ENCODE data around the gene SNRPD3.
A peak's percentile ranks its signal among the peaks of the same experiment; 100 is the strongest.
"Not testable (repeated sequence)": the region's sequence is repeated elsewhere in the genome, so short reads cannot be mapped to it uniquely, and the experiment has no call there.

Gene SNRPD3

DNA sequence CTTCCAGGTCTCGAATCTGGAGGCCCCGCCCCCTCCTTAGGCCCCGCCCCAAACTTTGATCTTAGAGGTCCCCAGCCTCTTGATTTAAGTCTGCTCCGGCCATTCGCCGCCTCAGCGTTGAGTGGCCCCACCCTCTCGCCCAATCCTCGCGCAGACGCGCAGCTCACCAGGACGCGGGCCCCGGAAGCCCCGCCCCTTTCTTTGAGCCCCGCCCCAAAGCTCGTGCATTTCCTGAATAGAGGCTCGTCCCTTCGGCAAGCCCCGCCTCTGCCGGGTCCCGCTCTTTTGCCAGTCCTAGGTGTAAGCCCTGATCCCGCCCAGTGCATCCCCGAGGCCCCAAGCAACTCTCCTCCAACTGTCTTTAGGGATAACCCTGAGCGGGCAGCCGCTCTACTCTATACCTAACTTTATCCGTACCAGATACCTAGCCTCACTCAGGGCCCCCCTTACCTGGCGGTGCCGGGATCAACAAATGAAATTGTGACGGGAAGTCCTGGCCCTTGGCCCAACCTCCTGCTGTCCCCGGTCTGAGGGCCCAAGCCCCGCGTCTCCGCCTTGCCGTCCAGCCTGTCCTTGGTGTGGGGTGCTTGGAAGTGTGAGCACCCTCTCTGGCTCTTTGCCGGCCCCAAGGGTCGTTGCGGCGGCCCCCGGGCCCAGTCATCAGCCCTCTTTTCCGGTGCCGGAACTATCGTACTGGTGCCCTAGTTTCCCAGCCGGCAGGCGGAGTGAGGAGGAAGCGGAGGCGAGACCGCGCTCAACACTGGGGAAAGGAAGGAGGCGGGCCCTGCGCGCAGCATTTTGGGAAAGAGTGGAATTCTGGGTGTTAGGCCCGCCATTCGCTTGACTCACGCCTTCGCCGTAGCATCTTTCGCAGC, at the start of gene SNRPD3:
Gene SNRPD3, plus strand, starts transcription at position 835 of the 875 bp plus-strand sequence. CDS start 1,676 bp downstream, outside the sequence.
- DNase-seq: peak; percentile 95

DNA sequence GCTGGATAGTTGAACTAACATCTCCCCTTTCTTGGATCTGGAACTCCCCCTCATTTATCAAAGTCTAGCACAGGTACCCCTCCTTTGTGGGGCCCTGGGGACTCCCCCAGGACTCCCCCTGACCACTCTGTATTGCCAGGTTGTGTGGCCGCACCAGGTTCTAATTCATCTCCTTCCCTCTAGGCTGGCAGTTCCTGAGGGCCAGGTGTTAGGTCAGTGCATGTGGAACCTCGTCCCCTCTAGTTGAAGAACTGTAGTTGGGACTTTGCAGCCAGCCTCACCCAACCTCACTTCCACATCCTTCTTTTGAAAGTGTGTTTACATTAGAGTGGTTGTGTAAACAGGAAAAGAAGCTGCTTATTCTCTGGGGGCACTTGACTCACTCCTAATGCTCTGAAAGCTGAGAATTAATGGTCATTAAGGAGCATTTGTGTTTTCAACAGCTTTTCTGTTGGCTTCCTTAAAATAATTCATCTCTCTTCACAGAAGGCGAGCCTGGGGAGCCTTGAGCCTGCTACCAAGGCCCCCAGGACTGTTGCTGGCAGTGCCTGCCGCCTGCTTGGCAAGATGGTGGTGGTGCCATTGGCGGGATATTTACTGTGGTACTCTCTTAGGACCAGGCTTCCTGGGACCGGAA, 48.9 kb upstream of the SNRPD3 start:
- DNase-seq: peak; percentile 89

DNA sequence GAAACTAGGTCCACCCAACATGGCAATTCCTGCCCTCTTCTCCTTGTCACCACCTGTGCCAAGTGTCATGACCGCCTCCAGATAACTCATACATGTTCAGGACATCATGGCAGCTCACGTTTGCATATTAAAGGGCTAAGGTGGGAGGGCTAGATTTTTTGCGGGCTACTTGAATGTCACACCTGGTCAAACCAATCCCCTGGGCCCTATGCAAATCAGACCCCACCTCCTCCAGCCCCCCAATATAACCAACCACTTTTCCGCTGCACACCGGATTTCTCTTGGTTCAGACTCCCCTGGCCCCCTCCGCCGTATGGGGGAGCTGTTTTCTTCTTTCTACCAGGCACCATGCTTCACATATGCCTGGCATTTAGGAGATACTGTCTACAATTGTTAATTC, 48.1 kb upstream of the SNRPD3 start:
- no peak for DNase-seq

DNA sequence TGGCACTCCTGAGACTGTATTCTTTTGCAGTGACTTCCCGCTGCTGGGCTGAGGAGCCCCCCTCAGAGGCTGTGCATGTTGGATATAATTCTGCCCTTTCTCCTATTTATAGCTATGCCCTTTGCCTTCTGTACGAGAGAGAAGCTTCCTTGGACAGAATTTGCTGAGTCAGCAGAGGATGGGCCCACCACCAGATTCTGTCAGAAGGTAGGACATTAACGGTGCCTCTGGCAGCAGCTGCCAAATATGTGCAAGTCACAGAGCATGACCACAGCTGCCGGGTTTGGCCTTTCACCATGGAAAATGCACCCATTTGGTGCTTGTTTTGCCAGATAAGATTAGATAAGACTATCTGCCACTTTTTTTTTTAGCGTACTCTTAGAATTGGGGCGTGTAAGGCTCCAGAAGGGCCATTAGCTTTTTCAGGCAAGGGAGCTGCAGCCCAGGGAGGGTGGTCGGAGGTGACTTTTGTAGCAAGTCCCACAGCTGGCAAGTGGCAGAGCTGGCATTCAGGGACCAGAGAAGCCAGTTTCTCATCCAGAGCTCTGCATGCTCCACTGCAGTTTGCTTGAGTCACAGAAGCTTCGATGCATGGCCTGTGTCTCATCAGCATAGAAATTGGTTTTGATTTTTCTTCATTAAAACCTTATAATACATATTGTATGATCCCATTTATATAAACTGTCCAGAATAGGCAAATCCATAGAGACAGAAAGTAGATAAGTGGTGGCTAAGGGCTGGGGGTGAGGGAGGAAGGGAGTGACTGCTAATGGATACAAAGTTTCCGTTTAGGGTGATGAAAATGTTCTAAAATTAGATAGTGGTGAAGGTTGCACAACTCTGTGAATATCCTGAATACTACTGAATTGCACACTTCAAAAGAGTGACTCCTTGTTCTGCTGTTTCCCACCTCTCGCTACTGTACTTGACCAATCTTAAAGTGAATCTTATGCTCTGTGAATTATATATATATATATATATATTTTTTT, 44.9 kb upstream of the SNRPD3 start:
- no peak for DNase-seq

DNA sequence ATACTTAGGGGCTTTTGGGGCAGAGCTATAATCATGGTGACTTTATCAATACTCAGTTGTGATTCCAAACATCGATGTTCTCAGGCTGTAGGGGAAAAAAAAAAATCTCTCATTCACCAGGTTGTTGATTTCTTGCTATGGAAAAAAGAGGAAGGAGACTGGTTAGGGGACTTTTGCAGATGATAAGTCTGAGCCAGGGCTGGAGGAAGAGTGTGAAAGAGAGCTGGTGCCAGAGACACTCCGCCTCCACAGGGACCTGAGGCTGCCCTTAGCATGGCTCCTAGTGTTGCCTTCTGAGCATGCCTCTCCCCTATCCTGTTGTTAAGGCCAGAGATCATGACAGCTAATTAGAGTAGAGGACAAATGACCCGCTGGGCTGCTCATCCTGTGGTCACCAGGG, 43.8 kb upstream of the SNRPD3 start:
- no peak for DNase-seq

DNA sequence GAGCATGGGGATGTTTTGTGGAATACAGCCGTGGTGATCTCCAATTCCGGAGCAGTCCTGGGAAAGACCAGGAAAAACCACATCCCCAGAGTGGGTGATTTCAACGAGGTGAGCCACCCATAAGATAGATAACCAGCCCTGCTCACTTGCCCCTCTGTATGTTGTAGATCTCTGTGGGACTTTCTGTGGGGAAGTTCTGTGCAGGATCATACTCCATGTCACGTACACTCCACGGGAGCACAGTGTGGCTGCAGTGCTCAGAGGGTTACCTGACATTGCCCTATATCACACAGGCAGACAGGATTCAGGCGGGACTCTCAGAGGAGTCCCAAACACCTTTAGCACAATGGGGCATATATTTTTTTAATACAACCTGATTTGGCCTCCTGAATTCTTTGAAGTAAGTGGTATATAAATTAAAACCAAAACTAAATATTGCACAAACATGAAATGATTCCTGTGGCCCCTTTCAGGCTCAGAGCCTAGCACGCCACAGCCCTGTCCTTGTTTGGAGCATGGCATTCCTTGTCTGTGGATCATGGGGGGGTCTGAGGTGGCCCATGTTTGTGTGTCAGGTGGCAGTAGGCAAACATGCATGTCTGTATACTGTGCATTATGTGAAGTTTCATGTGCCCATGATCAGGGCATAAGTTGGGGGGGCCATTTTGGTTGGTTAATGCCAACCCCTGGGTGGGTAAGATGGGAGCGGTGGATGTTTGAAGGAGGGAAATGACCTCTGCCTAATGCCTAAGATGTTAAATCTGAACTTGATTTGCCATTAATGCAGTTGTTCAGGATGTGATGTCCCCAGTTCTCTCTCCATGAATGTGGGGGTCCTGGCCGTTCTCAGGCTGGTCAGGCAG, 42.2 kb upstream of the SNRPD3 start:
- no peak for DNase-seq

DNA sequence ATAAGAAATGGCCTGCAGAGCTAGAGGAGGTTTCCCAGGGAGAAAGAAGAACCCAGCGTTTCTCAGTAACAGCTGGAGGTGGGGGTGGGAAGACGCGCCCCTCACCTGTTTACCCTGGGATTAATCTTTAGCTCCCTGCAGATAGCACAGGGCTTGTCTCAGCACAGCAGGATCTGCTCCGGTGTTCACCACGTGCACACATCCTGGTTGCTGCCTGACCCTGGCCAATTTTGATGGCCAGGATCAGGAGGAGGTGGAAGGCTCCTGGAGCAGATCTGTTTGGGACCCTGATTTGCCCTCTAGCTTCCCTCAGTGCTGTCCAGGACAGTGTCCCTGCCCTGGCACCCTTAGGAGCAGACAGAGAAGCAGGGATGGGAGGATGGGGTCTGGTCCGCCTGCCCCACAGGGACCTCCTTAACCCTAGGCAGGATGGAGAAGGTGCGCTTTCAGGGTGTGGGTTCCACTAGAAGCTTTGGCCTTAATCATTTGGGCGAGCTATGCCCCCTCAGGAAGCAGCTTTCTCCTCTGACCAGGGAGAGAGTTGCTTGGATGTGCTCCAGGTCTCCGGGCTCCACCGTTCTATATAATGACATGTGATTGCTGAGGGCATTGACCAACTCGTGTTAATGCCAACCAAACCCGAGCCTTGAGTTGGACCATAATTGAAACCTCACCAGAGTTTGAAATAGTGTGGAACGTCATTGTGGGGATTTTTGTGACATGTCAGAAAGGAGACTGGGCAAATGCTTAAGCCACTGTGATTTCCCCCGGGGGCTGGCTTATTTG, 41.4 kb upstream of the SNRPD3 start:
- no peak for DNase-seq

DNA sequence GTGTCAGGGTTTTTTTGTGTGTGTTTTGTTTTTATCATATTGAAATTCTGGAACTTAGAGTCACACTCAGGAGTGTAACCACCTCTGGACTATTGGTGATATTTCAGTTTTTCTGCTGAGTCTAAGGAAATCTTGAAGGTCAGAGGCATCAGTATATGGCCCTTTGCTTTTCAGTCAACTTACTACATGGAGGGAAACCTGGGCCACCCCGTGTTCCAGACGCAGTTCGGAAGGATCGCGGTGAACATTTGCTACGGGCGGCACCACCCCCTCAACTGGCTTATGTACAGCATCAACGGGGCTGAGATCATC, 40.8 kb upstream of the SNRPD3 start:
- no peak for DNase-seq

DNA sequence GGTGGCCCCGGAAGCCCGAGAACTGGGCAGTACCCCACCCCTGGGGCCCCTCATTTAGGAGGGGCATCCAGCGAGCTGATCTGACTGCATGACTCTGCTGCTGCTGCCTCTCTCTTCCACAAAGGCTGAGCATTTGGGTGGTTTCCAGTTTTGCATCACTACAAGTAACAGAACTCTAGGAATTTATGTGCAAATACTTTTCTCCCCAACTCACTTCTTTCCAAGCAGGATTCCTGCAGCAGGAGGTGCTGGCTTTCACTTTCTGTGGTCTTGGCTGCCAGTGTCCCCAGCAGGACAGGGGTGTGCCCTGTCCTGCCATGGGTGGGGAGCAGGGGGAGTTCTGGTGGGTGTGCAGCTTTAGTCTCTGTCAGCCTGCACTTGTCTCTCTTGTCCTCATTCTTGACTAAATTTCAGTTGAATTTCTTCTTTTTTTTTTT, 39.5 kb upstream of the SNRPD3 start:
- no peak for DNase-seq

DNA sequence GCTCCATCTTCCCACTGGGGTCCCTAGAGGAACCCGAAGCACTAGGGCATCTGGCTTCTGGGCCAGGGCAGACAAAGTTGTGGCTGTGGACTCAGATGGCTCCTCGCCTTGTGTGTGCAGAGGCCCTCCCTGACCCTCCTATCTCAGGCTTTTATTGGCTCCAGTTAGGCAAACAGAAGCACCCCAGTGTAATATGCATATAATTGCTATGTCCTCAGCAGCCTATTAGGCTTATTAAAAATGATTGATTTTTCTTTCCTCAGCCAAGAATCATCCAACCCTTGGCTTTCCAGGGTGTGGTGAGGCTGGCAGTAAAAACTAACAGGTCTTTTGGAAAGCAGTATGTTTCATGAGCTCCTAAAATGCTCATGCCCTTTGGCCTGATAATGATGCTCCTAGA, 38.4 kb upstream of the SNRPD3 start:
- DNase-seq: peak; percentile 43

DNA sequence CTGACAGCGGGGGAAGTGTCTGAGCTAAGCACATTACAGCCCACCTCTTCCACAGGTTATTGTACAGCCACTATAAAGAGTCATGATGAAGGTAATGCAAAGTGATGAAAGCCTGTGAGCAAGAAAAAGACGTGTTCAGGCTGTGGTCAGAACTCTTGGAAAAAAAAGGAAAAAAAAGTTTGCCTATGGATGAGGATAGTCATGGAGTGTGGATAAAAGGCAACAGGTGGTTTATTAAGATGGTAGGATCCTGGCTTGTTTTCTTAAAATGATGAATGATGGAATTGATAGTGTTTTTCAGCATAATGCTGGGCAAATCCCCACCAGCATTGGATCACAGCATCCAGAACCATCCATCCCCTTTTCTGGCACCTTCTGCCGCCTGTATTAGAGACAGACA, 37.6 kb upstream of the SNRPD3 start:
- no peak for DNase-seq

DNA sequence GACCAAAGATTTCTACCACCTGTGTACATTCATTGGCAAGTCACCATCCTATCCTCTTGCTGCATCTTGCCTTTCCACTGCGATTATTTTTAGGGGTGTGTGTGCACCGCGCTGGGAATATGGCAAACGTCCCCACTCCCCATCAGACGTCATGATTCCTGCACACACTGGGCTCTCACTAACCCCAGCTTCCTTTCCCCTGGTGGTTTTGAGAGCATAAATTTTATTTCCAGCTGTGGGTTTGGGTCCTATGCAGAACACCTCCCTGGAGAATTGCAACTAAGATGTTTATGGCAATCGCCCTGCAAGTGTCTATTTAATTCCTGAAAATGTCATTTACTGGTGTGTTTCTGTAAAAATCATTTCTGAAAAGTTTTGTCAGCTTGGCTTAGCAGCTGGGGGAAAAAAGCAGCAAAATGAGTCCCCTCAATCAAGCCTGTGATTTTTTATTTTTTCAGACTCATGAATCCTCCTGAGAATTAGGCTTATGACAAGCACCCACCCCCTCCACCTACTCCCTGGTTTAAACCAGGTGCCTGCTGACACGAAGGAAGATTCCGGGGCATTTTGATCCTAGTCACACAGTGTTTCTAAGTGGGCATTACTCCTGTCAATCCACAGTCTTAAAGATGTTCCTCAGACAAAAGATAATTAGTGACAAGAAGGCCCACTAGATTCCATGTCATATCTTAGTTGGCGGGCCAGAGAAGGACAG, 36.9 kb upstream of the SNRPD3 start:
- no peak for DNase-seq

DNA sequence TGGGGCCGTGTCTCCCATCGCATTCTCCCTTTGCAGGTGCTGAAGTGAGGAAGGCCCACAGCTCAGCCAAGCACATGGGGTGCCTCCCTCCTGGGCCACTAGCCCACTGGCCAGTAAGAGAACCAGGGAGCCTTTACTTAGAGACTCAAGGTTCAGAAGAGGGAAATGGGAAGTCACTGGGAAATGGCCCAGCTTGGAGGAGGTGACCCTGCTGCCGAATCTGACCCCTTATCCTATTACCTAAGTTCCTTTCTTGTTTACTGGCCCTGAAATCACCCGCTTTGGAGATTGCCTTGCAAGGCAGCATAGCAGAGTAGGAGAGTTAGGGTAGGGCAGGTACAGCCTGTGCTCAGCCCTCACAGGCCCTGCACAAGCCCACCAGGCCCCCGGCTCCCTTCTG, 36.3 kb upstream of the SNRPD3 start:
- no peak for DNase-seq

DNA sequence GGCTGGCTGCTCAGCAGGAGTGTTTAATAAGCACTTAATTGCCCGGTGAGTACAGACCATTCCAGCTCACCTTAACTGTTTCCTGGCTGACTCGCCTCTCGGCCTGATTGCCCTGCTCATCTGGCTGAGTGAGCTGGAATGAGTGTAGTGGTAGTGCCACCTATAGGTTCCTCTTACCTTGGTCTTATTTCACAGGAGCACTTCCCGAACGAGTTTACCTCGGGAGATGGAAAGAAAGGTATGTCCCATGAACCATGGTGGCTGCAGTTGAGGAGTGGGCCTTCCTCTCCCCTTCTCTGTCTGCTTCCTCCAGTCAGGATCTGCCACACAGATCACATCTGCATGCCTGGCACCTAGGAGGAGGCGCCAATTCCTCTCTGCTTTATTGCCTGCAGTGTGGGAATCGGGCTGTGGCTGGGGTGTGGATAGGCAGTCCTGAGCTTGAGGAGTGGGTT, 34.0 kb upstream of the SNRPD3 start:
- DNase-seq: peak; percentile 93

DNA sequence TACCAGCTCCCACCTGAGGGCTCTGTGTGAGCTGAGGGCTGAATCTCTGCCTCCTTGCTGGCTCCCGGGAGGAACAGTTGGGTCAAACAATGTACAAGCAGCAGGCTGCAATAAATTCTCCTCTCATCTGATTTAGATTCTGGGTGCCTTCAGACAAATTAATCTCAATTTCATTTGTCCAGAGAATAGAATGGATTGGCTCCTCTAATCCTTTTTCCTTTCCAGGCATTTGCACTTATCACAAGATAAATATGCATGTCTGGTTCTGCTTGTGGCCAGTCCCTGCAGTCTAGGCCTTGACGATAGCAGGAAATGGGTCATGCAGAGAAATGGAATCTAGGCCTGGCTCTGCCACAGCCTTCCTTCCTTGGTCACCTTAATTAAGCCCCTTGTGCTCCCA, 31.9 kb upstream of the SNRPD3 start:
- DNase-seq: no peak

DNA sequence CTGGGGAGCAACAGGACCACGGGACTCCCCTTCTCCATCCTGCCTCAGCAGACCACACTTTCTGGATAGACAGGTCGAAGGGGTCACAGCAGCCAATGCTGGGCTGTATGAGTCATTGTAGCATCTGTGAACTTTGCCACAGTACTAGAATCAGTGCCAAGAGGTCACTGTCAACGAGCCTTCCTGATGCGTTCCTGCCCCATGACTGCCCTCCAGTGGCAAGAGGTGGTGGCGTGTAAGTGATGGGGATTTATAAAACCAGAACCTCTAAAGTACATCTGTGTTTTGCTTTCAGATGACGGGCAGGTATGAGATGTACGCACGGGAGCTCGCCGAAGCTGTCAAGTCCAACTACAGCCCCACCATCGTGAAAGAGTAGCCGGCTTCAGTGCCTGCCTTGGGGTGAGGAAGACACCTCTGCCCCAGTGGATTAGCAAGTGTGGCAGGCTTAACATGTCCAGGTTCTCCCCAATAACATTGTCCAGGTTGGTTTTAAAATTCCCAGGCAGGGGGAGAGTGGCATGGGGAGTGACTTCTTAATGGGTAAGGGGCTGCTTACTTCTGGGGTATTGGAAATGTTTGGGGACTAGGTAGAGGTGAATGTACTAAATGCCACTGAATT, 30.3 kb upstream of the SNRPD3 start:
- peak; percentile 62 for DNase-seq

DNA sequence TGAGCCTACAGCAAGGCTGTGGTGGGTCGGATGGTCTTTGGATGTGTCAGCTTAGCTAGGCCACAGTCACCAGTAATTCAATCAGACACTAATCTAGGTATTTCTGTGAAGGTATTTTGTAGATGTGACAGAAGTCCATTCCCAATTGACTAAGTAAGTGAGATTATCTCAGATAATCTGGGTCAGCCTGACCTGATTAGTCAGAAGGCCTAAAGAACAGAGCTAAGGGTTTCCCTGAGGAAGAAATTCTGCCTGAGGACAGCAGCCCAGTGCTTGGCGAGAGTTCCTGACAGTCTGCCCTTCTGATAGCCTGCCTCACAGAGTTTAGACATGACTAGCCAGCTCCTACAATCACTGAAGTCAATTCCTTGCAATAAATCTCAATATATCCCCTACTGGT, 29.6 kb upstream of the SNRPD3 start:
- no peak for DNase-seq

DNA sequence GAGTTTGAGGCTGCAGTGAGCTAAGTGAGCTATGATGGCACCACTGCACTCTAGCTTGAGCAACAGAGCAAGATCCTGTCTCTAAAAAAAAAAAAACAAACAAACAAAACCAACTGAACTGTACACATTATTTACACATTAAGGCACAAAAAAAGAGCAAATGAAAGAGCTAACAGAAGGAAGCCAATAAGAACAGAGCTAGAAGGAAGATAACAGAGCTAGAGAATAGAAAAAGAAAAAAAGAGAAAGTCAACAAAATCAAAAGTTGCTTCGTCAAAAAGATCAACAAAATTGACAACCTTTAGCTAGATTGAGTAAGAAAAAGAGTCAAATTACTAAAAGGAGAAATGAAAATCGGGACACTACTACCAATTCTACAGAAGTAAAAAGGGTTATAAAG, 25.9 kb upstream of the SNRPD3 start:
- DNase-seq: no peak

DNA sequence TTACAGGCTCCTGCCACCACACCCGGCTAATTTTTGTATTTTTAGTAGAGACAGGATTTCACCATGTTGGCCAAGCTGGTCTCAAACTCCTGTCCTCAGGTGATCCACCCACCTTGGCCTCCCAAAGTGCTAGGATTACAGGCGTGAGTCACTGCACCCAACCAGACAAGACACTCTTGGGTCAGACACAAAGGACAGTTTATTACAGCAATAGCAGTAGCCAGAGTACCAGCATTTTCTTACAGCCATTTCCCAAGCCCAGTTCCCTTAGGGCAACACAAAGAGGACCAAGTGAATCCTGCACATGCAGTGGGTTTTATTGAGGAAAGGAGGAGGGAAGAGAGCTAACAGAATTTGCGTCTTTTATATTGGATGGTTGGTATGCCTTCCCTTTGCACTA, 24.8 kb upstream of the SNRPD3 start:
- DNase-seq: not testable (repeated sequence)

DNA sequence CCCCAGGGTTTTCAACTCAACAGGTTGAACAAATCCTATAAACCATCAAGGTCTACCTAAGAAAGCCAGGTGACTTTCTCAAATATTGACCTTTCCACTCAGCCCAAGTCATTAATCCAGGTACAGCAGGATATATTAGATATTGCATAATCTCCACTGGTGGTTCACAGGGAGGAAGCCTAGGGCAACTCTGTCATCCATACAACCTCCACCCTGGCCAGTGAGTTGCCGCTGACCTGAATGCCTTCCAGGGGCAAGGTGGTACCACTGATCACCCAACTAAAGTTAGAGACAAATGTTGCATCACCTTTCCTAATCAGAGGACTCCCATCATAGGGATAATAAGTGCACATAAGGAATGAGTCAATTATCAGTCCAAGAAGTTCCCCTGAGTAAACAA, 23.7 kb upstream of the SNRPD3 start:
- no peak for DNase-seq
